GM12801 (cell line): ENCODE data around the gene TIPRL.

ENCODE experiments used
- TF ChIP-seq, protein P1 (sequence below): IDR thresholded peaks from one replicate; pipeline ENCODE4 v1.5.1; 2011; ENCODE audit warnings: control low read depth; ENCODE audit not compliant: insufficient read length; ENCODE audit errors: extremely low read depth

The TIPRL gene

DNA sequence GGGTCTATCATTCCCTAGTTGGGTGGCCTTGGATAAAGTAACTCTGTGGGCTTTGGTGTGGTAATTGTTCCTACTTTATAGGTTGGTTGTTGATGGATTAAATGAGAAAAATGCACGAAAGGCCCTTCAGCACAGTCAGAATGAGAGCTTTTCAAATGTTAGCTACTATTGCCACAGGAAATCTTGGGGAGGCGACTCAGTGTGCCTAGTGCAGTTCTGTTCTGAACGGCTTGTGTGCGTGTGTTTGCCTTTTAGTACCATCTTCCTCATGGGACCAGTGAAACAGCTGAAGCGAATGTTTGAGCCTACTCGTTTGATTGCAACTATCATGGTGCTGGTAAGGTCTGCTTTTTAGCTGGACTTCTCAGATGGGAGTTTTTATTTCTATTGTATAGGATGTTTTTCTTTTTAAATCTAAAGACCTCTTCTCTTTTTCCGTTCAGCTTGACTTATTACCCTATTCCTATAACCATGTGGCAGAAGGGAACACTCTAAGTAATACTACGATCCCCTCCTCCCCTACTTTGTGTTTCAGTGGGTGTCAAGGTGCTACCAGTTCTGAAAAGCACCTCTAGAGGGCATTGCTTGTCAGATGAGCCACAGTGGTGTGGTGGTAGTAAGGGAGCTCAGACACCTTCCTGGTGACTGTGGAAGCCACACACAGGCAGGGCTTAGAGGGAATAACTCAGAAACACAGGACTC lies 56.2 kb downstream of the TIPRL start:
- TF ChIP-seq, protein P1, sequence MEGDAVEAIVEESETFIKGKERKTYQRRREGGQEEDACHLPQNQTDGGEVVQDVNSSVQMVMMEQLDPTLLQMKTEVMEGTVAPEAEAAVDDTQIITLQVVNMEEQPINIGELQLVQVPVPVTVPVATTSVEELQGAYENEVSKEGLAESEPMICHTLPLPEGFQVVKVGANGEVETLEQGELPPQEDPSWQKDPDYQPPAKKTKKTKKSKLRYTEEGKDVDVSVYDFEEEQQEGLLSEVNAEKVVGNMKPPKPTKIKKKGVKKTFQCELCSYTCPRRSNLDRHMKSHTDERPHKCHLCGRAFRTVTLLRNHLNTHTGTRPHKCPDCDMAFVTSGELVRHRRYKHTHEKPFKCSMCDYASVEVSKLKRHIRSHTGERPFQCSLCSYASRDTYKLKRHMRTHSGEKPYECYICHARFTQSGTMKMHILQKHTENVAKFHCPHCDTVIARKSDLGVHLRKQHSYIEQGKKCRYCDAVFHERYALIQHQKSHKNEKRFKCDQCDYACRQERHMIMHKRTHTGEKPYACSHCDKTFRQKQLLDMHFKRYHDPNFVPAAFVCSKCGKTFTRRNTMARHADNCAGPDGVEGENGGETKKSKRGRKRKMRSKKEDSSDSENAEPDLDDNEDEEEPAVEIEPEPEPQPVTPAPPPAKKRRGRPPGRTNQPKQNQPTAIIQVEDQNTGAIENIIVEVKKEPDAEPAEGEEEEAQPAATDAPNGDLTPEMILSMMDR, result no peak

DNA sequence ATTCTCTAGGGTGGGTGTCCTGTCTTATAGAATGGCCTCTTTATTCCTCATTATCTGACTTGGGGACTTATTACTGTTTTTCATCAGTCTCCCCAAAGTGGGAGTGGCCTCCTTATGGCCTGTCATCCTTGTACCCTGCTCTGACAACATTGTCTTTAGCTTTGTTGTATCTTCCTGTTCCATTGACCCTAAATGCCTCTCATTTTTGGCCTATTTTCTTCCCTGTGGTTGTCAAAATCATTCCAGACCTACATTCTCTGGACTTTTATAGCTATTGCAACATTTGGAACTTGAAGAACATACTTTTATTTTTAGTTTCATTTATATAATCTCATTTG lies 56.8 kb downstream of the TIPRL start:
- TF ChIP-seq, protein P1, result no peak

DNA sequence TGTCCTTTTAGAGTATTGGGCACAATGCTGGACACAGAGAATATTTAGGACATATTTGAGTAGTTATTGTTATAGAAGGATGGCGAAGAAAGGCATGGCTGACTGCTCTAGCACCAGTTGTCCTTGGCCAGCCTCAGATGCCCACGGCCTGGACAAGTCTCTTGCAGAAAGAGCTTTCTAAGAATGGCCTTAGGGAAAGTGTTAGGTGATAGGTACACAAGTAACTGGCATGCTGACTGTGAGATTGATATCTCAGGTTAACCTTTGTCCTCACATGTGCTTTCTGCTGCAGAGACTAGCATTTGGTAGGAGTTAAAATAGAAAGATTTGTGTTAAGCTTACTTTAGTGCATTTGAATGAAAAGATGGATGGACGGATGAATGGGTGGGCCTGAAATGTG lies 57.2 kb downstream of the TIPRL start:
- TF ChIP-seq, protein P1, result no peak

DNA sequence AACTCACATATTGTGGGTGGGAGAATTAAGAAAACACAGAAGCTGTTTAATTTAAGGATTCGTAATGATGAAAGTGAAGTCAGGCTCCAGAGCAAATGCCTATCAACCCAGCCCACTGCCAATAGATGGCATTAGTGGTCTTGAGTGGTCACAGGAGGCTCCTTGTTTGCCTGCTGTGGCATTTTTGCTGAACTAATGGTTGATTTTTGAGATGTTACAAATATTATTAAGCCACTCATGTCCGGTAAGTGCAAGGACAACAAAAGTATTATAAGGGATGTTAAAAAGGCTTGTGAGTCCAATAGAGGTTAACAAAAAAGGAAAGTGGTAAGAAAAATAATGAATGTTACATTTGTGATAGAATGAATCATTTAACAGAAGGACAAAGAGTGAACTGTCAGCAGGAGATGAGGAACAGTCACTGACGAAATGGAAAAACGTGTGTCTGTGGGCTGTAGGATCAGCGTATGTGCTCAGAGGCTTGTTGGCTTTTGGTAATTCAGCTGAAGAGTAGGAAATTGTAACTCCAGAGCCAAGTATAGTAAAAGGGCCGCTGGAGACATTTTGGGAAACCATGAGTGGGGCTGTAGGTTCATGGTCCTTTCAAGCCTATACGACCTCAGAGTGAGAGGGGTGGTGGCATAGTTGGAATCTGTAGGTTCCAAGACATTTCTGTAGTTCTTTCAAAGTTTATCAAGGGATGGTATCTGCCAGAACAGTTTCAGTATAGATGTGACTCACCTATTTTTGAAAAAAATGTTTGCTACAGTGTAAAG lies 58.3 kb downstream of the TIPRL start:
- TF ChIP-seq, protein P1, result no peak

DNA sequence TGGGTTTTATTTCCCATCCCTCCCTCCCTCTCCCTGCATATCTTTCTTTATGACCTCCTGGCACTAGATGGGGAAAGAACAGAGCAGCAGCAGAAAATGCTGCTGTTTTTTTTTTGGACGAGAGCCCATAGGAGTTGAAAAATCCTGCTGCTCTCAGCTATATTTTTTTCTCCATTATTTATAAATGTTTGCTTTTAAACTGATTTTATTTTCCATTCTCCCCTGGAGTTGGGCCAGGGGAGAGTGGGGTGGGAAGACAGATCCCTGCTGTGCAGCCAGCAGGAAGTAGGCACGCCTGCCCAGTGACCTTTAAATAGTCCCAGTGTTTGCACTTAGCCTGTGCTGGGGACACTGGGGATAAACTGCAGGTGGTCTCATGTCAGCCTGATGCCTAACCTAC lies 64.4 kb downstream of the TIPRL start:
- TF ChIP-seq, protein P1, result no peak

DNA sequence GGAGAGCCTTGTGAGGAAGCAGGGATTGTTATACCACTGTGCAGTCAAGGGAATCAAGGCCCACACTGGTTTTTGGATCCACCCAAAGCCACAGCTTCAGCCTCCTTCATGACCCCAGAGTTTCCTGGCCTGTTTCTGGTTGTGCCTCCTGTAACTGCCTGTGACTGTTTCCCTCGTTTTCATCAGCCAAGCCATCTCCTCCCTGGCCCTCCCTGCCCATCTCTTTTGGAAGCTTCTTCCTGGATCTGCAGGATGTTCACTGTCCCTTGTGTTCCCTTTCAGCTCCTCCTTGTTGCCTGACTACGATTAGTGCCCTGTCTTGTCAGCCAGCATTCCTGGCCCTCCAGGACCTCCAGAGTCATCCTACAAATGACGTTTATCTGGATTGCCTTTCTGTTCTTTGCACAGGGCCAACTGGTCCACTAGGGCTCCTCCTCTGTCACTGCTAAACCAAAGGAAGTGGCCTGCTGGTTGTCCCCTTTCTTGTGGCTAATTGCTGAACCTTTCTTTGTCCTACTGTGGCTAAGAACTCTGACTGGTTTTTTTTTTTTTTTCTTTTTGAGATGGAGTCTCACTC lies 65.0 kb downstream of the TIPRL start:
- TF ChIP-seq, protein P1, result no peak

DNA sequence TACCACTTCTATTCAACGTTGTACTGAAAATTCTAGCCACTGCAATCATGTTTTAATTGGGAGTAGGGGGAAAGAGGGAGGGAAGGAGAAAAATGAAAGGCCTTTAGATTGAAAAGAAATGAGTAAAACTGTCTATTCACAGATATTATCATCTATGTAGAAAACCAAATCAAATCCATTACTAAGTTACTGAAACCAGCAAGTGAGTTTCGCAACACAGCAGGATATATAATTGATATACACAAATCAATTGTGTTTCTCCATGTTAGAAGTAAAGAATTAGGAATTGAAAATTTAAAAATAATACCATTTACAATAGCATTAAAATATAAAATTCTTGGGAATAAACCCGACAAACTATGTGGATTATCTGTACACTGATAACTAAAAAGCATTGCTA lies 66.3 kb downstream of the TIPRL start:
- TF ChIP-seq, protein P1, result no peak
